ENCODE data around the gene ZNF679. TPM values are rescaled to one million over a fixed set of nuclear protein-coding genes. Genes with fewer than 3 reads are reported as not detected.
"Not testable (repeated sequence)": the region's sequence is repeated elsewhere in the genome, so short reads cannot be mapped to it uniquely, and the experiment has no call there.

Gene ZNF679
- total and polyA plus RNA-seq, 2 experiments from 2014 or later: not detected

DNA sequence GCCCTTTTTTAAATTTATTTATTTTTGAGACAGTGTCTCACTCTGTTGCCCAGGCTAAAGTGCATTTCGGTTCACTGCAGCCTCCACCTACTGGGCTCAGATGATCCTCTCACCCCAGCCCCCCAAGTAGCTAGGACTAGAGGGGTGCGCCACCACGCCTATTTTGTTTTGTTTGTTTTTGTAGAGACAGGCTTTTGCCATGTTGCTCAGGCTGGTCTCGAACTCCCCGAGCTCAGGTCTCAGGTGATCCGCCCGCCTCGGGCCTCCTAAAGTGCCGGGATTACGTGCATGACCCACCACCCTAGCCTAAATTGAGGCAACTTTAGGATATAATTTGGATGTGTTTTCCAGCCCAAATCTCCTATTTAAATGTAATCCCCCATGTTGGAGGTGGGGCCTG, 86.3 kb downstream of the ZNF679 start:
- peak overlapping the region; percentile 28 for H3K4me3 ChIP-seq
- no peaks in the 10 kb centered on the region for H3K9me3 ChIP-seq (ENCODE audit: low read depth)
- DNase-seq (ENCODE audit: low read depth in 1 of 2, low spot score in 1 of 2): no peak
- no peaks in the 10 kb centered on the region for H3K27me3 ChIP-seq
- H3K36me3 ChIP-seq: no peaks in the 10 kb centered on the region
- no peaks in the 10 kb centered on the region for H3K4me1 ChIP-seq (ENCODE audit: low read depth)
- TF ChIP-seq, protein P1, sequence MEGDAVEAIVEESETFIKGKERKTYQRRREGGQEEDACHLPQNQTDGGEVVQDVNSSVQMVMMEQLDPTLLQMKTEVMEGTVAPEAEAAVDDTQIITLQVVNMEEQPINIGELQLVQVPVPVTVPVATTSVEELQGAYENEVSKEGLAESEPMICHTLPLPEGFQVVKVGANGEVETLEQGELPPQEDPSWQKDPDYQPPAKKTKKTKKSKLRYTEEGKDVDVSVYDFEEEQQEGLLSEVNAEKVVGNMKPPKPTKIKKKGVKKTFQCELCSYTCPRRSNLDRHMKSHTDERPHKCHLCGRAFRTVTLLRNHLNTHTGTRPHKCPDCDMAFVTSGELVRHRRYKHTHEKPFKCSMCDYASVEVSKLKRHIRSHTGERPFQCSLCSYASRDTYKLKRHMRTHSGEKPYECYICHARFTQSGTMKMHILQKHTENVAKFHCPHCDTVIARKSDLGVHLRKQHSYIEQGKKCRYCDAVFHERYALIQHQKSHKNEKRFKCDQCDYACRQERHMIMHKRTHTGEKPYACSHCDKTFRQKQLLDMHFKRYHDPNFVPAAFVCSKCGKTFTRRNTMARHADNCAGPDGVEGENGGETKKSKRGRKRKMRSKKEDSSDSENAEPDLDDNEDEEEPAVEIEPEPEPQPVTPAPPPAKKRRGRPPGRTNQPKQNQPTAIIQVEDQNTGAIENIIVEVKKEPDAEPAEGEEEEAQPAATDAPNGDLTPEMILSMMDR (IDR thresholded peaks at IDR 0.05; ENCODE audit: low read depth, low read length): no peak
- H3K27ac ChIP-seq: no peak overlapping the region

GRCh38 chr7:64316031-64316742, 87.9 kb downstream of the ZNF679 start:
- not testable (repeated sequence) for H3K4me1 ChIP-seq (ENCODE audit: low read depth); DNase-seq (ENCODE audit: low read depth in 1 of 2, low spot score in 1 of 2); H3K27me3 ChIP-seq

More at GRCh38 chr7:64316031-64316742, 87.9 kb downstream of the ZNF679 start:
- not testable (repeated sequence) for H3K9me3 ChIP-seq (ENCODE audit: low read depth); H3K27ac ChIP-seq; H3K36me3 ChIP-seq; H3K4me3 ChIP-seq

Other genes with a start within 250 kb of the ZNF679 start
- not detected in 2 replicates for gene ZNF722, start 229.6 kb upstream of the ZNF679 start, total RNA-seq
- not detected in 2 replicates for gene ZNF722, start 229.6 kb upstream of the ZNF679 start, polyA plus RNA-seq
- not detected in 2 replicates for gene ZNF727, start 183.0 kb upstream of the ZNF679 start, total RNA-seq
- gene ZNF727, start 183.0 kb upstream of the ZNF679 start, polyA plus RNA-seq: not detected in 2 replicates
- not detected in 2 replicates for gene ZNF735, start 21.3 kb upstream of the ZNF679 start, total RNA-seq
- not detected in 2 replicates for gene ZNF735, start 21.3 kb upstream of the ZNF679 start, polyA plus RNA-seq
- 0.54 and 3.8 TPM in 2 replicates for gene ZNF736, start 85.5 kb downstream of the ZNF679 start, total RNA-seq
- 1.1 and 2.0 TPM in 2 replicates for gene ZNF736, start 85.5 kb downstream of the ZNF679 start, polyA plus RNA-seq

All from cardiac muscle cell (in vitro differentiated cells and primary cell).